Renal cortical epithelial cell (primary cell): ENCODE results near the gene IFT27. TPM values are rescaled to one million over a fixed set of nuclear protein-coding genes. Genes with fewer than 3 reads are reported as not detected.
"Not testable (repeated sequence)": the region's sequence is repeated elsewhere in the genome, so short reads cannot be mapped to it uniquely, and the experiment has no call there.

Experiments
- DNase-seq: peaks from one replicate; pipeline ENCODE4 v3.0.0-alpha.2; 2011; ENCODE audit warnings: low read depth
- total RNA-seq: library from RNA; depleted of rRNA; stranded (reverse); fragments of >200 nt; gene quantifications from 2 replicates; pipeline ENCODE4 v1.2.3, GENCODE V29; 2014

Gene IFT27
- total RNA-seq, 1 donor from 2014 or later = 10.3 TPM

DNA sequence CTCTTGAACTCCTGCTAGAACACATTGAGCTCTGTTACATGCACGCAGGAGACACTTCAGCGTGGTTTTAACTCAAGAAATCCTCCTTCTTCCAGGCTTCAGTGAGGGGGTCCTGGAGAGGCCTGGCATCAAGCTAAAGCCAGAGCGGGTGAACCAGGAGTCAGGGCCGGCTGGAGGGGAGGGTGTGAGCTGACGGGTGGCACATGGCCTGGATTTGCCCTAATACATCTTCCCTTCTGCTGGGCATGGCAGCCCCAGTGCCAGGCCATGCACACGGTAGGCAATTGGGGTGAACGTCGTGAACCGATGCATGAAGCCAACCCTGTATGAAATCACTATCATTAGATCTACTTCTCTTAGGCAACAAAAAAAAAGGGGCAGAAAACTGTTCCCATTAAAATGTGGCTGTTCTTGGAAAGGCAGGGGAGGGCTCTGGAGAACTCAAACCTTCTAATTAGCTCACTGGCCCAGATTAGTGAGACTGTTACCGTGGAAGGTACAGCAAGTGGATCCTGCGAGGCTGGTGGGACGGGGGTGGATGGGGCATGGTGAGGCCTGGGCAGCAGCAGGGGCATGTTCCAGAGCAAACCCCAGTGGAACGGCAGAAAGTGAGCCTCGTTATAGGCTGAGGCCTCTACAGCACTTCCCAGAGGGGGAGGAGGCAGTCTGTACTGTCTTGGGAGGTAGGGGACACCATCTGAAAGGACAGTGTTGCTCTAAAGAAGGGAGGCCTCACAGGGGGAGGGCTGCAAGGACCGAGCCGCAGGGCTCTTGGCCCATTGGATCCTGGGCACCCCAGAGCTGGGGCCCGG lies 10.6 kb downstream of the IFT27 start:
- DNase-seq = no peak

GRCh38 chr22:36764641-36765040 lies 11.3 kb downstream of the IFT27 start:
- no peak for DNase-seq

DNA sequence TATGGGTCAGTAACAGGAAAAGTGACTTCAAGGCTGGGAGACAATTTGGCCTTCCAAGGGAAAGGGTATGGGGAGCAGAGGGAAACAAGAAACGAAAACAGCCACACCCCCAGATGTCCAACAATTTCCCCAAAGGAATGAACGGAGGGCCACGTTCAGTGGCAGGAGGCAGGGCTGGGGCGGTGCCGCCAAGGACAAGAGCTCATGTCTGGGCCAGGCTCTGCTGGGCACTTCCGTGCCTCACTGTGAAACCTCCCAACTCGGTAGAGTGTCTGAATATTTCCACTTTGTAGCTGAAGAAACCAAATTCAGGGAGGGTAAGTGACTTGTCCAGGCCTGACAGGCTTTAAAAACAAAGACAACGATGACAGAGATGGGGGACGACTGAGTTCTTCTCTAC lies 11.9 kb downstream of the IFT27 start:
- no peak for DNase-seq

GRCh38 chr22:36763576-36763975 lies 12.3 kb downstream of the IFT27 start:
- DNase-seq = no peak

DNA sequence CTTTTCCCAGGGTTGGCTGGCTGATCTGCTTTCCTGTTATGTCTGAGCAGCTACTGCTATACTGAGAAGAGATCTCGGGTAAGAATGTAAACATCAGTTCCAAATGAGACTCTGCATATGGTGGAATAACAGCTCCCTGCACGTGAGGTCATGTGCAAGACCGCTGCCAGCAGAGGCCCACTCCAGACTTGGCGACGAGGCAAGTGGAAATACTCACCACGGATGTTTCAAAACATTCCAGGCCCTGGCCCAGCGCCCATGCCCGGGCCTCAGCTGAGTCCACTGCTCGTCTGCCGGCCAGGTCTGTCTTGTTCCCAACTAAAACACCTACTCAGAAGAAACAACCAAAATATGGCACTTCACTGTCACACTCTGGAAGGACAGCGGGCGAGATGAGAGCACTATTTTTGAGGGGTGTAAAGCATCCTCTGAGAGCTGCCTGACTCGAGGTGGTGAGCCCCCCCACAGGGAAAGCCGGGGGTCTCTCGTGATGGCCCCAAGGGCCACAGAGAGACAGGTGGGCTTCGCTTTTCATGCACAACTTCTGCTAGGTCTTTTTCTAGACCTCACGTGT lies 13.1 kb downstream of the IFT27 start:
- DNase-seq = no peak

GRCh38 chr22:36761553-36762240 lies 14.2 kb downstream of the IFT27 start:
- no peak for DNase-seq

GRCh38 chr22:36760786-36761185 lies 15.1 kb downstream of the IFT27 start:
- DNase-seq = no peak

DNA sequence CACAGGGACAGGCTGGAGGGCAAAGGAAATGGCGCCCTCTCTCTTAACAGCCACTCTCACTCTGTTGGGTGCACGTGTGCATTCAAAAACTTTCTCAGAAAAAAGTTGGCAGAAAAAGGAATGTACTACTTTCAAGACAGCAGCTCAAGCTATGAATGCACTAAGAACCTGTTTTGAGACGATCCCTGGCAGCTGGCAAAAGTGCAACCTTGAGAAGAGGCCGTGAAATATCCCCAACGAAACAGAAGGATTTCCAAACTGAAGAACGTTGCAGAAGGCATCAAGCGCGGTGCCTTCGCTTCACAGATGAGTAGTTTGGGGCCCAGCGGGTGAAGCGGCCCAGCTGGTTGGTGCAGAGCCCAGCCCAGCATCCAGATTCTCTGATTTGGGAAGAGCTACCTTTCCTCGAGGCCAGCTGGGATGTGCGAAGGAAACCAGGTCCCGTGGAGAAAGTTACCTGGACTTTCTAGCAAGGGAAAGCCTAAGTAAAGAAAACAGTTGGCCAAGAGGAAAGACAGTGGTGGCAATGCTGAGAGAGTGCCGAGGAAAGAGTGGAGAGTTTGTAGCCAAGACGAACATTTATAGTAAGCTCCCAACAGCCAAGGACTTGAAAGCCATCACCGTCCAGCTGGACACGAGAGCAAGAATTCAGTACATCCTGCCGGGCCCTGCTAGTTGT lies 16.3 kb downstream of the IFT27 start:
- no peak for DNase-seq

DNA sequence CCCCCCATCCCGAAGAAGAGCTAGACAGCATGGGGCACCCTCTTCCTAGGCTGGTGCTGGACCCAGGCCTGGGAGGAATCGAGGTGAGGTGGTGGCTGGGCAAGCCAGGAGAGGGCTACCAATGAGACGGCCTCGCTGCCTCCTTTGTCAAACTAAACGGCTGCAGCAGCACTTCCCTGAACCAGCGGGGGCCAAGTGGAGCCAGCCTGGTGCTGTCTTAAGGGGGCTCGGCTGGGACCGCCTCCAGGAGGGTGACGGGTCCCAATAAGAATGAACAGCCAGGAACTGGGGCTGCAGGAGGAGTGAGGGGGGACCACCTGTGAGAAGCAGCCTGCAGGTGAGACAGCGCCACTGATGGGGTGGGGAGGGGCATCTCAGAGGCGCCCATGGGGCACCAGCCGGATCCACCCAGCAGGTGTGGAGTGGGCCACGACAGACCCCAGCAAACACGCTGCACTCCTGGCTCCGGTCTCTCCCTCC lies 17.1 kb downstream of the IFT27 start:
- no peak for DNase-seq

GRCh38 chr22:36757668-36758211 lies 18.2 kb downstream of the IFT27 start:
- peak; percentile 49 for DNase-seq

- no peak for DNase-seq
Observed at GRCh38 chr22:36756746-36757655, 18.9 kb downstream of the IFT27 start.

DNA sequence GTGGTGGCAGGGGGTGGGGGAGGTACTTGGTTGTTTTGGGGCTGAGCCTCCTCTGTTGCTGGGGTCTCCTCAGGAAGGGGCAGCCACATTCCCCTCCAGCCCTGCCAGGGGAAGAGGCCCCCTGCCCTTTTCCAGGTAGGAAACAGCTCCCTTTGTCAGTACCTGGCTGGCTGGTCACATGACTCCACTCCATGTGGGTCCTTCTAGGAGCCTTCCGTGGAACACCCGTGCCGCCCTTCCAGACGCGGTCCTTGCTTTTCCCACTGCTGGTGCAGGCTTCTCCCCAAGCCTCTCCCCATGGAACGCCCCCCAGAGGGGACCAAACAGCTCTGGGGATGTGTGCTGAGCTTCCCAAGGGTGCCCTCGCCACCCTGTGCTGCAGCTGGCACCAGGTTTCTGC lies 19.9 kb downstream of the IFT27 start:
- no peak for DNase-seq

GRCh38 chr22:36755316-36755715 lies 20.6 kb downstream of the IFT27 start:
- DNase-seq = no peak

- DNase-seq = not testable (repeated sequence)
Observed at GRCh38 chr22:36754881-36755280, 21.0 kb downstream of the IFT27 start.

DNA sequence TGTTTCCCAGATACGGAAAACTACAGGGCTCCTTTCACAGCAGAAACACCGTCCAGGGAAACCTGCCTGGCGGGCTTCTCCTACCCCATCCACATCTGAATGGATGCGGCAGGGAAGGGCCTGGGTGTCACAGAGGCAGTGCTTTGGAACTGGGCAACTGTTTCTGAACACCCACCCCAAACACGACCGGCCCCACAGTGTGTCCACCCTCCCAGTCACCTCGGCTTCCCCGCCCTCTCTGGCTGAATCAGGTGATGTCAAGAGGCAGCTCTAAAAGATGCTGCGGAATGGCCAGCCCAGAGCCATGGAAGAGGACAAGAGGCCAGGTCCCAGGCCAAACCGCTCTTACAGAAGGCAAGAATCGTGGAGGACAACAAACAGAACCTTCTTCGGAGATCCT lies 22.0 kb downstream of the IFT27 start:
- DNase-seq = no peak

DNA sequence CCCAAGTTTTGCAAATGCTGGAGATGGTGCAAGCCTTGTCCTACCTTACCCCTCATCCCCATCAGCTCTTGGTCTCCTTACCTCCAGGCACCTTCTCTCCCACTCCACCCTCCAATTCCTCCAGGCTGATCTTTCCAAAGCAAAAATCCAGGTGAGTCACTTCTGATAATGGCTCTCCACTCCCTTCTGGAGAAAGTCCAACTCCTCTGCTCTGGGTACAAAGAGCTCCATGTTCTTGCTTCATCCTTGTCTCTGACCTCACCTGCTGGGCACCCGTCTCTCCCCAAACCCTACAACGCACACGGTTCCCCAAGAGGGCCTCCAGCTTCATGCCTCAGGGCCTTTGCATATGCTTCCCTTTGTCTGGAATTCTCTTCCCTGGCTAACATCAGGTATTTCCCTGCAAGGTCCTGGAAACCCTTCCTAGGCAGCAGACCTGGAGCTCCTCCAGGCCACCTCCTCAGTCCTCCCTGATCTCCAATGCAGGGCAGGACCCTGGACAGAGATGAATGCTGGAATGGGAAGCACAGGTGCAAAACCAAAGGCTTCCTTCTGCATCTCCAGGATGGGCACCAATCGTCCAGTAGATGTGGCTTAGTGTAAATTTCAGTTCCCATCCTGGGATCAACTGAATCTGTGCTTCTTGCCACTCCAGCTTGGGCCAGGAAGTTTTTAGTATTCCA lies 22.7 kb downstream of the IFT27 start:
- DNase-seq = no peak

DNA sequence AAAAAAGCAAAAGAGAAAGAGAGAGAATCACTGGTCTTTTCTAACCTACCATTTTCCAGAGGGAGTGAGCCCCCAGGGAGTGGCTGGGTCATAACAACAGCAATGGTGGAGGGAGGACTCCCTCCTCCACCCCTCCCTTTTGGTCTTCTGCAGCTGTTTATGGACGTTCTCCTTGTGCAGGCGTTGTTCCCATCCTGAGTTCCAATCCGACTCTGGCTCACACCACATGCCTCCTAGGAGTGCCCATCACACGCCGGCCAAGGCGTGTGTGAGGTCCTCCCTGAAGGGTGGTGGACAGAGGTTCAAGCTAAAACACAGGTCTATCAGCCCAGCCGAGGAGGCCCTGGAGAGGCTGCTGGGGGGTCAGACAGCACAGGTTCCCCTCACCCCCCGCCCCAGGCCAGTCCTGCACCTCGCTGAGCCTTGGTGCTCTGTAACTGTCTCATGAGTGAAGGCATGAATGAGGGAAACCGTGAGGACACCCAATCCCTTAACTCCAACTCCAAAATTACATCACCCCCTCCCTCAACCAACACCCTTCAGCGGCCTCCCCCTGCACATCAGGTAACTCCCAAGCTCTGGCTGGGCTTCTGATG lies 29.4 kb downstream of the IFT27 start:
- DNase-seq = no peak

DNA sequence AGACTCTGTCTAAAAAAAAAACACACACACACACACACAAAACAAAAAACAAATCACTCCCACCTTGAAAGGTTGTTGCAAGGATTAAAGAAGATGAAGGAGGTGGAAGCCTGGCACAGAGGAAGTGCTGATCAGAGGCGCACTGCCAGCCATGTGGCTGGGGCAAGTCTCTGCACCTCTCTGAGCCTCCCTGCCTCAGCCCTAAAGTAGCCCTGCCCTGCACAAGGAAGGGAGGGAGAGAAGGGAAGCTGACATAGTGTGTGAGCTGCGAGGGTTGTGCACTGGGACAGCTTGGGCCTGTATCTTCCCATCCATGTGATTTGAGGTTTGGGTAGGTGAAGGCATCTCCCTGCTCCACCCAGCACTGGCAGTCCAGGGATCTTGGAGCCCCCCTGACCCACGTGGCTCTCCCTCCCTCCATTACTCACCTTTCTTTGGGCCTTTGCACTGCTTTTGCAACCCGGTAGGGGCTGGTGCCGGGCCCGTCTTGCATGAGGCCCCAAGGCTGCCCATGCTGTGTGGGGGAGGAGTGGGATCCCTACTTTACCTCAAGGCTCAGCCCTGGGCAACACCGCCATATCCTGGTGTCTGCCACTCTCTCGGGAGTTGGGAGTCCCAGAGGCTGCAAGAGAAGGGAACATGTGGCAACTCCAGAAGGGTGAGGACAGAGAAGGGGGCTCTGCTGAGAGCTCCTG lies 30.5 kb downstream of the IFT27 start:
- no peak for DNase-seq

- no peak for DNase-seq
Observed at GRCh38 chr22:36744791-36745190, 31.1 kb downstream of the IFT27 start.
